IMR-90 (cell line): Measurements from ENCODE around the gene EXOSC9. TPM values are rescaled to one million over a fixed set of nuclear protein-coding genes. Genes with fewer than 3 reads are reported as not detected.

Source experiments
- ATAC-seq: fragments of 200-7000 bp; cut with Tn5 transposase; 2 replicates; pipeline ENCODE4 v1.9.1; 2020; ENCODE audit warnings: low read depth, mild to moderate bottlenecking, moderate library complexity
- BruUV-seq: library from RNA; stranded (reverse); fragments of 400-500 nt; replicated peaks from 2 replicates; lab custom pipeline; 2021; lab: Mats Ljungman, UMichigan
- CTCF ChIA-PET: fragments of 300-600 bp; formaldehyde crosslinking; extraction: SDS; loops from one replicate; lab custom pipeline; 2021; ENCODE audit warnings: antibody characterized with exemption; lab: Yijun Ruan, JAX
- POLR2A ChIA-PET: fragments of 300-600 bp; sonication (Branson Sonifier 250); formaldehyde crosslinking; loops from one replicate; lab custom pipeline; 2022; ENCODE audit warnings: antibody characterized with exemption; ENCODE audit not compliant: unreplicated experiment; lab: Charles Lee
- DNase-seq: peaks from one replicate; pipeline ENCODE4 v3.0.0; 2013
- H2AFZ ChIP-seq: replicated peaks from 2 replicates; pipeline ENCODE3; 2013; ENCODE audit warnings: low read length, mild to moderate bottlenecking; ENCODE audit not compliant: poor library complexity
- H2AK5ac ChIP-seq: 2 replicates; pipeline ENCODE4 v1.6.1; 2013; ENCODE audit warnings: low read depth, low read length, inconsistent platforms
- H2AK9ac ChIP-seq: replicated peaks from 2 replicates; pipeline ENCODE3; 2013; ENCODE audit warnings: mild to moderate bottlenecking, low read depth, low read length, moderate library complexity; ENCODE audit not compliant: poor library complexity
- H2BK120ac ChIP-seq: 2 replicates; pipeline ENCODE4 v1.6.1; 2013; ENCODE audit warnings: low read depth, low read length, inconsistent platforms
- H2BK15ac ChIP-seq: 3 replicates; pipeline ENCODE4 v1.6.1; 2013; ENCODE audit warnings: low read depth, low read length, inconsistent platforms
- H2BK20ac ChIP-seq: 2 replicates; pipeline ENCODE4 v1.6.1; 2013; ENCODE audit warnings: low read depth, mild to moderate bottlenecking, inconsistent platforms, low read length, moderate library complexity
- H2BK5ac ChIP-seq: 2 replicates; pipeline ENCODE4 v1.6.1; 2013; ENCODE audit warnings: mild to moderate bottlenecking, low read depth, low read length, inconsistent platforms; ENCODE audit not compliant: poor library complexity, severe bottlenecking
- H3K14ac ChIP-seq: replicated peaks from 2 replicates; pipeline ENCODE4 v1.6.1; 2013; ENCODE audit warnings: low read depth, low read length, inconsistent platforms
- H3K18ac ChIP-seq: 2 replicates; pipeline ENCODE4 v1.6.1; 2013; ENCODE audit warnings: low read depth, low read length, control low read depth
- H3K23ac ChIP-seq: 2 replicates; pipeline ENCODE4 v1.6.1; 2013; ENCODE audit warnings: low read depth, low read length, inconsistent platforms
- H3K27ac ChIP-seq: 2 replicates; pipeline ENCODE4 v1.5.1; 2013; ENCODE audit warnings: mild to moderate bottlenecking, control low read depth, low read length; ENCODE audit not compliant: insufficient read depth
- H3K27me3 ChIP-seq: 2 replicates; pipeline ENCODE4 v1.6.1; 2013; ENCODE audit warnings: low read length; ENCODE audit not compliant: control insufficient read depth, insufficient read depth
- H3K36me3 ChIP-seq: 2 replicates; pipeline ENCODE4 v1.6.1; 2013; ENCODE audit warnings: low read length, mixed read lengths; ENCODE audit not compliant: control insufficient read depth, insufficient read depth
- H3K4ac ChIP-seq: 2 replicates; pipeline ENCODE4 v1.6.1; 2013; ENCODE audit warnings: low read depth, low read length, inconsistent platforms
- H3K4me1 ChIP-seq: 2 replicates; pipeline ENCODE4 v1.6.1; 2013; ENCODE audit warnings: low read length, mixed read lengths; ENCODE audit not compliant: control insufficient read depth, insufficient read depth
- H3K4me2 ChIP-seq: 2 replicates; pipeline ENCODE4 v1.6.1; 2013; ENCODE audit warnings: low read depth, mild to moderate bottlenecking, control low read depth, low read length, moderate library complexity
- H3K4me3 ChIP-seq: 2 replicates; pipeline ENCODE4 v1.5.1; 2013; ENCODE audit warnings: low read depth, mild to moderate bottlenecking, control low read depth, low read length, moderate library complexity; ENCODE audit not compliant: insufficient read depth
- H3K56ac ChIP-seq: 2 replicates; pipeline ENCODE4 v1.6.1; 2013; ENCODE audit warnings: low read length, inconsistent platforms; ENCODE audit not compliant: insufficient read depth; ENCODE audit errors: extremely low read depth
- H3K79me1 ChIP-seq, 2 experiments: 2 replicates each; pipeline ENCODE4 v1.6.1; 2013; ENCODE audit warnings: low read length in 2 of 2, inconsistent platforms in 1 of 2, low read depth in 1 of 2
- H3K9ac ChIP-seq: 2 replicates; pipeline ENCODE4 v1.6.1; 2013; ENCODE audit warnings: low read depth, low read length, control low read depth
- H3K9me1 ChIP-seq: 2 replicates; pipeline ENCODE4 v1.6.1; 2013; ENCODE audit warnings: low read length, inconsistent platforms; ENCODE audit not compliant: insufficient read depth
- H3K9me3 ChIP-seq: 2 replicates; pipeline ENCODE4 v1.6.1; 2013; ENCODE audit warnings: low read length; ENCODE audit not compliant: control insufficient read depth, insufficient read depth
- H4K20me1 ChIP-seq: 2 replicates; pipeline ENCODE4 v1.6.1; 2013; ENCODE audit warnings: low read length, inconsistent platforms; ENCODE audit not compliant: insufficient read depth
- H4K5ac ChIP-seq: 2 replicates; pipeline ENCODE4 v1.6.1; 2013; ENCODE audit warnings: mild to moderate bottlenecking, low read depth, low read length, control low read depth
- H4K8ac ChIP-seq, 2 experiments: 2 replicates each; pipeline ENCODE4 v1.6.1; 2013; ENCODE audit warnings: low read depth in 2 of 2, low read length in 2 of 2, control low read depth in 1 of 2, inconsistent platforms in 1 of 2
- H4K91ac ChIP-seq: 2 replicates; pipeline ENCODE4 v1.6.1; 2013; ENCODE audit warnings: low read depth, low read length, inconsistent platforms; ENCODE audit not compliant: insufficient read depth
- BHLHE40 ChIP-seq: fragments of 150-350 bp; IDR thresholded peaks from 2 replicates; pipeline ENCODE4 v1.6.1; 2016; ENCODE audit warnings: mild to moderate bottlenecking, low read depth, low read length
- CTCF ChIP-seq: conservative IDR thresholded peaks from 2 replicates; pipeline ENCODE4 v1.5.1; 2012; ENCODE audit warnings: mild to moderate bottlenecking, low read depth, low read length, improper control_type of control experiment
- MAFK ChIP-seq: IDR thresholded peaks from 2 replicates; pipeline ENCODE4 v1.6.1; 2012; ENCODE audit warnings: low read depth, low read length, improper control_type of control experiment
- MAZ ChIP-seq: IDR thresholded peaks from 2 replicates; pipeline ENCODE4 v1.6.1; 2012; ENCODE audit warnings: low read depth, mild to moderate bottlenecking, low read length, improper control_type of control experiment, moderate library complexity, borderline replicate concordance
- MXI1 ChIP-seq: IDR thresholded peaks from 2 replicates; pipeline ENCODE4 v1.6.1; 2012; ENCODE audit warnings: low read depth, mild to moderate bottlenecking, low read length, moderate library complexity, borderline replicate concordance
- NFE2L2 ChIP-seq: fragments of 150-350 bp; IDR thresholded peaks from 2 replicates; pipeline ENCODE4 v1.6.1; 2016; ENCODE audit warnings: low read depth, mild to moderate bottlenecking, low read length
- POLR2A ChIP-seq: IDR thresholded peaks from 2 replicates; pipeline ENCODE4 v1.6.1; 2012; ENCODE audit warnings: mild to moderate bottlenecking, low read depth, low read length
- RFX5 ChIP-seq: IDR thresholded peaks from 2 replicates; pipeline ENCODE4 v1.8.0; 2012; ENCODE audit warnings: low read depth, mild to moderate bottlenecking, low read length, moderate library complexity
- WGBS, 2 experiments: methylation state at CpG; one replicate each; pipeline versions ENCODE4 v1.1.5 to v1.1.7; 2013; ENCODE audit warnings: missing lambda C conversion rate in 2 of 2; ENCODE audit not compliant: insufficient read length in 1 of 2; ENCODE audit errors: extremely low coverage in 2 of 2; 5-methylcytosine and 5-hydroxymethylcytosine counted together
- dilution Hi-C: fragments of 300-500 bp; cut with HindIII; formaldehyde crosslinking; loops from one replicate; pipeline ENCODE4 v1.14.3; 2018; ENCODE audit warnings: low sequenced_read_pairs; ENCODE audit not compliant: unreplicated experiment
- in situ Hi-C: fragments of 300-500 bp; cut with MboI; formaldehyde crosslinking; loops from 3 replicates; pipeline ENCODE4 v1.14.3; 2019; ENCODE audit warnings: low sequenced_read_pairs, inconsistent platforms, mixed read lengths
- intact Hi-C: fragments of 100-400 bp; cut with micrococcal nuclease; formaldehyde crosslinking; loops from 2 replicates; pipeline ENCODE4 v1.10.0; 2022
- polyA plus RNA-seq, 3 experiments: library from polyadenylated mRNA; depleted of rRNA; stranded (reverse); fragments of >200 nt; gene quantifications; 2 replicates each; pipeline ENCODE4 v1.2.3, GENCODE V29; 2012; ENCODE audit warnings: low replicate concordance in 1 of 3
- total RNA-seq: library from RNA; depleted of rRNA; stranded (reverse); fragments of >200 nt; gene quantifications from 2 replicates; pipeline ENCODE4 v1.2.3, GENCODE V29; 2012
- TF ChIP-seq, protein P1 (sequence below): fragments of 150-350 bp; IDR thresholded peaks from 2 replicates; pipeline ENCODE4 v1.6.1; 2016; ENCODE audit warnings: low read depth, mild to moderate bottlenecking, low read length, moderate library complexity, borderline replicate concordance

Gene EXOSC9
- total and polyA plus RNA-seq, 2 of the 4 experiments (the other 2 are of a cell fraction), result 34.7 to 47.5 TPM

DNA sequence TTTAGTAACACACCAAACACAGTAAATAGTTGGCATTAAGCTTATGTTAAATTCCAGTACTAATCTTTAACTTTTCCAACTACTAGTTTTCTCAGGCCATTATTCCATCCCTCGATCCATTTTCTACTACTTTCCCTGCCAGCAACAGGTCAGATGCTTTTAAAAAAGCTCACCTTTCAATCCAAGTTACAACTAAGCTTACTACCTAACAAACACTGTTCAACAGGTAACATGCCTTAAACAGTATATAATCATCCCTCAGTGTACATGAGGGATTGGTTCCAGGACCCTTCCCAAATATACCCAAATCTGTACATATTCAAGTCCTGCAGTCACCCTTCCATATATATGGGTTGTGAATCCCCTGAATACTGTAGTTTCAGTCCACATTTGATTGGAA is 17.1 kb downstream of the EXOSC9 start:
- Histone ChIP-seq H3K4me2 (no peak overlapping the region), H2BK20ac (no peak overlapping the region), H3K4me3 (no peak overlapping the region), H2BK5ac (peak overlapping the region; percentile 28), H4K5ac (no peak overlapping the region; the same call in 1 of the 2 replicates), H3K4ac (no peak overlapping the region), H3K23ac (0 out of 2 replicates have a peak overlapping the region, but pooled peaks have one; percentile 14), H4K8ac (no peak overlapping the region), H3K36me3 (peaks cover 6% of the 10 kb centered on the region), H4K20me1 (no peaks in the 10 kb centered on the region), H2BK15ac (no peak overlapping the region), H4K91ac (no peak overlapping the region), H2BK120ac (no peak overlapping the region), H3K27me3 (no peaks in the 10 kb centered on the region), H3K79me1 (peaks cover 16 to 32% of the 10 kb centered on the region in 2 experiments; a peak in 3 of 4 replicates), H3K9me3 (no peaks in the 10 kb centered on the region), H2AK5ac (no peak overlapping the region), H3K18ac (no peak overlapping the region), H3K27ac (no peak overlapping the region), H2AK9ac (no peak overlapping the region), H3K56ac (no peak overlapping the region), H3K14ac (no peak overlapping the region), H3K4me1 (peaks cover 4% of the 10 kb centered on the region), H3K9me1 (no peaks in the 10 kb centered on the region), H2AFZ (no peak overlapping the region), H3K9ac (no peak overlapping the region; the same call in 1 of the 2 replicates)
- intact Hi-C loops (loop anchor here (5.0 kb wide), 1 partner anchor 51 kb away; the partner anchor contains the start of gene SMIM43), in situ Hi-C loops (no loop called here), dilution Hi-C loops (loop anchor here (10.0 kb wide), 1 partner anchor 153 kb away; no protein-coding TSS in a partner anchor)
- ATAC-seq (no peak), DNase-seq (no peak)
- POLR2A ChIA-PET, result no interaction called here
- TF ChIP-seq MXI1 (no peak), MAZ (no peak), POLR2A (no peak), MAFK (no peak), NFE2L2 (no peak), BHLHE40 (no peak), RFX5 (no peak), CTCF (no peak)
- TF ChIP-seq, protein P1, sequence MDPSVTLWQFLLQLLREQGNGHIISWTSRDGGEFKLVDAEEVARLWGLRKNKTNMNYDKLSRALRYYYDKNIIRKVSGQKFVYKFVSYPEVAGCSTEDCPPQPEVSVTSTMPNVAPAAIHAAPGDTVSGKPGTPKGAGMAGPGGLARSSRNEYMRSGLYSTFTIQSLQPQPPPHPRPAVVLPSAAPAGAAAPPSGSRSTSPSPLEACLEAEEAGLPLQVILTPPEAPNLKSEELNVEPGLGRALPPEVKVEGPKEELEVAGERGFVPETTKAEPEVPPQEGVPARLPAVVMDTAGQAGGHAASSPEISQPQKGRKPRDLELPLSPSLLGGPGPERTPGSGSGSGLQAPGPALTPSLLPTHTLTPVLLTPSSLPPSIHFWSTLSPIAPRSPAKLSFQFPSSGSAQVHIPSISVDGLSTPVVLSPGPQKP, result no peak
- CTCF ChIA-PET, result no interaction called here
- BruUV-seq, result no TSS peak
- WGBS, 2 experiments, result 100% methylated on average over 1 of the region's 1 CpG; no CpG with 5 or more reads in 1 of the 2 experiments
